ENCODE data around the gene PRKCQ.

Gene PRKCQ

GRCh38 chr10:6522230-6522629 is 57.8 kb downstream of the PRKCQ start:
- DNase-seq (ENCODE audit: low spot score): no peak

DNA sequence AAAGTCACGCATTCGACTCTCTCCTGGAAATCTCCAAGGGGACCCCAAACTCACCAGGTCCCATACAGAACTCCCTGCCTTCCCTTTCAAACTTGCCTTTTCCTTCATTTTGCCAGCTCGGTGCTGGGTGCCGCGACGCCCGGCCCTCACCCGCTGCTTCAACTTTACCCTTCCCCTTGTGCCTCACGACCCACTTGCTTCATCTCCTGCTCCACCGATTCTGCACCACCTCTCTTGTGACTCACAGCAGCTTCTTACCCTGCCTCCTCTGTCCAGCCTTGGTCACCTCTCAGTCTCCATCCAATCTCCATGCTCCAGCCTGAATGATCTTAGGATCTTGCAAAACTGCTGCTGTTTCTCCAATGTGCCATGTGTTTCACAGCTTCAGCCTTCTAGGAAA is 59.9 kb downstream of the PRKCQ start:
- no peak for DNase-seq (ENCODE audit: low spot score)

- peak; percentile 19 for DNase-seq (ENCODE audit: low spot score)
Measured at GRCh38 chr10:6518791-6519429, 61.2 kb downstream of the PRKCQ start.

DNA sequence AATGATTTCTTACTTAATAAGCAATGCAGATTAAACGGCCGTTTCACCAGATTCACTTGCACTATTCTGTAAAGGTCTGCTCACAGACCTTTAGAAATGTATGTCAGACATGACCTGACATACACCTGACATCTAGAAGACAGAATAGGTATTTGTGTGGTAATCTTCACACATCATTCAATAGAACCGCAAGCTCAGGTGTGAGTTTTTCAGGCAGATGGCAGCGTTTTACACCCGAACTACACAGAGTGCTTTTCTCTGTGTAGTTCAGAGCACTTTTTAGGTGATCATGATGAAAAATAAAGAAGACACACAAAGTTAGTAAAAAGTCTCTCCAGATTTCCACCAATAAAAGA is 63.2 kb downstream of the PRKCQ start:
- DNase-seq (ENCODE audit: low spot score): peak; percentile 35

DNA sequence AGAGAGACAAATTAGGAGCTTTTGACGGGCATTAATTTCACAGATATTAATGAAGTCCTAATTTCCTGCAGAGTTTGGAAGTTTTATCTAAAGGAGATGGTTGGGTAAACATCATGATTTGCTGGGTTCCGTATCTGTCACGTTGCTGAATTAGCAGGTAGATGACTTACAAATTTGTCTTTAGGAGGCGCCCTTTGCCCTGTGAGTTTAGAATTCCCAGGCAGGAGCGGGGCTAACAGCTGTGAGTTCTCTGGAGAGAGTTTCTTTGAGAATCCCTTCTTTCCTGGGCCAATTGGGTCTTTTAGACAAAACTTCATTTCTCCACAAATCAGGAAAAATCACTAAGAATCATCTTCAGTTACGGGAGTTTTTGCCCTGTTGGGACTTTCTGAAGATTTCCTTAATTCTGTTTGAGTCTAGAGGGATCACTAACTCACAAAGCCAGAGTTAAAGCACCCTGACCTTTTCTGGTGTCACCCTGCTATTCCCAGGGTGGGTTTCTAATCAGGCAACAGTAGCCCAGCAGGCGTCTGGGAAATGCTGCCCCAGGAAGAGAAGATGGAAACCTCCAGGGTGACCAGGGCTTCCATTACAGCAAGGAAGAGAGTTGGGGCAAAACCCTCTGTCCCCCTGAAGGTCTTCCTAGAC is 63.7 kb downstream of the PRKCQ start:
- DNase-seq (ENCODE audit: low spot score): no peak

- DNase-seq (ENCODE audit: low spot score): no peak
Measured at GRCh38 chr10:6514844-6515780, 65.0 kb downstream of the PRKCQ start.

DNA sequence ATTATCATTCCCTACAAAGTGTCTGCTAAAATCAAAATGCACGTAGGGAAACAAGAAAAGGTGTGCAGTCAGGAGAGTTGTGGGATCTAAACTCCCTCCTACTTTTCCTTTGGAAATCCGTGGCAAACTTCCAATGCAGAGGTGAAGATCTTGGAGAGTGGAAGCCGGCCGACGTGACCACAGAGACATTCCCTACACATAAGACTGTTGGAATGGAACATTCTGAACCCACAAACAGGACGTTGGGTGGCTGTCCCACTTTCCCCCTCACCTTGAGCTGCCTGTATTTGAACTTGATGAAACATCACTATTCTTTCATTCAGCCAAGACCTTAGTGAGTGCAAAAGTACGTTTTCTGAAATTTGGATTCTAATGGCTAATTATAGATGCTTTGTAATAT is 65.9 kb downstream of the PRKCQ start:
- no peak for DNase-seq (ENCODE audit: low spot score)

DNA sequence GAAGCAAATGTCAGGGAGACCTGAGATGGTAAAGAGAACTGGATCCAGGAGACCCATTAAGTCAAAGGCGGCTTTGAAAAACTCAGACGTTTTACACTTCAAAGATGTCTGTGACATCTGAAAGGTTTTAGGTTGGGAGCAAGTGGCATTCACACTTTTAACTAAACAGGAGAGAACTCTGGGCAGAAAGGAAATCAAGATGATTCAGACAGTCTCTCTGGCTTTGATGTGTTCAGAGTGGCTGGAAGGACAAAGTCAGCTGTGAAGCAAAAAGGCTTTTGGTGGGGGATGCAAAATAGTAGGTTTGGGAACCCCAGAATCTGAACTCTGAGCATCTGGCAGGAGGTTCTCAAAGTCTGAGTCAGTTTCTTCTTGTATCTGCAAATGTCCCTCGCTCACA is 66.6 kb downstream of the PRKCQ start:
- peak; percentile 68 for DNase-seq (ENCODE audit: low spot score)

GRCh38 chr10:6512182-6512581 is 67.9 kb downstream of the PRKCQ start:
- DNase-seq (ENCODE audit: low spot score): no peak

DNA sequence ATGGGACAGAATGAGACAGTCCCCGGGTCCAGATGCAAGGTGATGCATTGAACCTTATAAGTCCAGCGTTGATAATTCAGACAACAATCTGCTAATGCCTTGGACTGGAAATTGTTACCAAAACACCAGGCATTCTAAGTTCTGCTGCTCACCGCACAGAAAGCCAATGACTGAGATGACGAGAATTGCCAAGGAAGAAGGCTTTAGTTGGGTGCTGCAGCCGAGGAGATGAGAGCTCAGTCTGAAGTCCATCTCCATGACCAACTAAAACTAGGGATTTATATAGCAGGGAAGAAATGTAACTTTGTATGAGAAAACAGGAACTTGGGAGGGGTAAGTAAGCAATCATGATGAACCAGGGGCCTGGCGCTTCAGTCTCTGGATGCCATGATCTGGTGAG is 68.7 kb downstream of the PRKCQ start:
- DNase-seq (ENCODE audit: low spot score): no peak

GRCh38 chr10:6507311-6507710 is 72.8 kb downstream of the PRKCQ start:
- DNase-seq (ENCODE audit: low spot score): peak; percentile 13

DNA sequence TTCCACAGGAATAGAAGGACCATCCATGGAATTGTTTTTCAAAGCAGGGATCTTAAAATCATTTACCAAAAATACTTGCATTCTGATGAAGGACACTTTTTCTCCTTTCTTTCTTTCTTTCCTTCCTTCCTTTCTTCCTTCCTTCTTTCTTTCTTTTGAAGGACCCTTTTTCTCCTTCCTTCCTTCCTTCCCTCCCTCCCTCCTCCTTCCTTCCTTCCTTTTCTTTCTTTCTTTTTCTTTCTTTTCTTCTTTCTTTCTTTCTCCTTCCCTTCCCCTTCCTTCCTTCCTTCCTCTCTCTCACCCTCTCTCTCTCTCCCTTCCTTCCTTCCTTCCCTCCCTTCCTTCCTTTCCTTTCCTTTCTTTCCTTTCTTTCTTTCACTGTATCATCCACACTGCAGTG is 74.8 kb downstream of the PRKCQ start:
- DNase-seq (ENCODE audit: low spot score): no peak

- no peak for DNase-seq (ENCODE audit: low spot score)
Measured at GRCh38 chr10:6504296-6504695, 75.8 kb downstream of the PRKCQ start.

- DNase-seq (ENCODE audit: low spot score): no peak
Measured at GRCh38 chr10:6503171-6503570, 76.9 kb downstream of the PRKCQ start.

DNA sequence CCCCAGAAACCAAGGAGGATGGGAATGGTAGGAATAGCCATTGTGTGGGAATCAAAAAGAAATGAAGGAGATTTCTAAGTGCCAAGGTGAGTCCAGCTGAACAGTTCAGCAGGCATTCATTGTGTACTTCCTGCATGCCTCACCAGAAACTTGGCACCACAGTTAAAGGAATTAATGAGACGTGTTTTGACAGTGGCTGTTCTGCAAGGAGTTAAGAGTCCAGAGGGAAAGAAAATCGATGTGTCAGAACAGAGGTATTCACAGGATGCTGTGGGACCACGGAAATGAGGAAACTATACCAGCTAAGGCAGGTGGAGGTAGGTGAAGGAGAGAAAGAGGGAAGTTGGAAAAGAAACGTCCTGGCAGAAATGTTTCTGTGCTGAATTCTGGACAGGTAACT is 78.1 kb downstream of the PRKCQ start:
- DNase-seq (ENCODE audit: low spot score): no peak

- DNase-seq (ENCODE audit: low spot score): no peak
Measured at GRCh38 chr10:6499974-6500373, 80.1 kb downstream of the PRKCQ start.

GRCh38 chr10:6498771-6499170 is 81.3 kb downstream of the PRKCQ start:
- peak; percentile 75 for DNase-seq (ENCODE audit: low spot score)

DNA sequence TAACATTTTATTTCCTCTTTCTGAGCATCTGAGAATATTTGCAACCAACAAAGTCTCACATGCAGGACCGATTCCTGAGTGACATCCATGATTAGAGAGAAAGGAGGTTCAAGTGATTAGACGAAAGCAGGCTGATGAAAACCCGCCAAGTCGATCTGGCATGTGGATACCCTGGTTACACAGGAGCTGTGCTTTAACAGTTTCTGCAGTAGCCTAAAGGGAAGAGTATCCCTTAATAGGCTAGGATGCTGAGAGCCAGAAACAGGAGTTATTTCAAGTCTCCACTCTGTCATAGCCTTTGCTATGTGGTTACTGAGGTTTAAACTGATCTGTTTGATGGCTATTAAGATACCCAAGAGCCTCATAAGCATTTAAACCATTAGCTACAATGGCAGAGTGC is 82.5 kb downstream of the PRKCQ start:
- no peak for DNase-seq (ENCODE audit: low spot score)

- peak; percentile 72 for DNase-seq (ENCODE audit: low spot score)
Measured at GRCh38 chr10:6494936-6495592, 85.0 kb downstream of the PRKCQ start.

DNA sequence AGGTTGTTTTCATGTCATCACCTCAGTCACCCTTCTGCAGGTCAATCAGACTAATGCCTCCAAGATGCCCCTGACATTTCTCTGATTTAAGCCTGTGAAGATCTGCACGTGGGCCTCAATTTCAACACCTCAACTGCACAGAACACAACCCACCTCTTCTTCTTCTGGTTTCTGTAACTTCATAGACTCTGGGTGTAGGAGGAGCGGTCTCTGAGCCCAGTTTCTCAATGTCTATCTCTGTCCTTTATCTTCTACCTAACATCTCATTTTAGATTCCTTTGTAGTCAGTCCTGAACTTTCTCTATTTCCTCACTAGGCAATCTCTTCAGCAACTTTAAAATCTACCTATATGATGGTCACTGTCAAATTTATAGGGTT is 85.6 kb downstream of the PRKCQ start:
- no peak for DNase-seq (ENCODE audit: low spot score)

- DNase-seq (ENCODE audit: low spot score): peak; percentile 58
Measured at GRCh38 chr10:6493521-6494441, 86.3 kb downstream of the PRKCQ start.
